ENCODE measurements around the gene CRACR2A.

- TF ChIP-seq CTCF (IDR thresholded peaks at IDR 0.05) (no peak), POLR2AphosphoS5 (IDR thresholded peaks at IDR 0.05; ENCODE audit: insufficient read depth in 1 of 2, low read depth in 1 of 2) (no peak)
Observed at GRCh38 chr12:3634348-3634747, 118.6 kb downstream of the CRACR2A start.
